Measurements from ENCODE around the gene FAM107B.

DNA sequence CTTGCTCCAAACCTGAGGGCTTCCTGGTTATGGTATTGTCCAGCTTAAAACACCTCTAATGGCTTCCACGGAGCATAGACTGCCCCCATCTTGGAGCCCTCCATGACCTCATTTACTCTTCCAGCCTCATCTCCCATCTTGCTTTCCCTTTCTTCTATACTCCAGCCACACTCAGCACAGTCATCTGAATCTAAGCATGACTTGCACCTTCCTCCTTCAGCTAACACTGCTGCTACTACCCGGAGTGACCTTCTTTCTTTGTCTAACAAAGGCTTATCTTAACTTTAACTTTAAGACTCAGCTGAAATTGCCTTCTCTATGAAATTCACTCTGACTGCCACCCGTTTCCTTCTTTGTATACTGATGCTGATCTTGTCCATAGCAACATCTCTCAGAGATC, 135.1 kb downstream of the FAM107B start:
- no peak for TF ChIP-seq MAZ (IDR thresholded peaks at IDR 0.05; ENCODE audit: borderline replicate concordance, low read depth, low read length)
- TF ChIP-seq, protein P1, sequence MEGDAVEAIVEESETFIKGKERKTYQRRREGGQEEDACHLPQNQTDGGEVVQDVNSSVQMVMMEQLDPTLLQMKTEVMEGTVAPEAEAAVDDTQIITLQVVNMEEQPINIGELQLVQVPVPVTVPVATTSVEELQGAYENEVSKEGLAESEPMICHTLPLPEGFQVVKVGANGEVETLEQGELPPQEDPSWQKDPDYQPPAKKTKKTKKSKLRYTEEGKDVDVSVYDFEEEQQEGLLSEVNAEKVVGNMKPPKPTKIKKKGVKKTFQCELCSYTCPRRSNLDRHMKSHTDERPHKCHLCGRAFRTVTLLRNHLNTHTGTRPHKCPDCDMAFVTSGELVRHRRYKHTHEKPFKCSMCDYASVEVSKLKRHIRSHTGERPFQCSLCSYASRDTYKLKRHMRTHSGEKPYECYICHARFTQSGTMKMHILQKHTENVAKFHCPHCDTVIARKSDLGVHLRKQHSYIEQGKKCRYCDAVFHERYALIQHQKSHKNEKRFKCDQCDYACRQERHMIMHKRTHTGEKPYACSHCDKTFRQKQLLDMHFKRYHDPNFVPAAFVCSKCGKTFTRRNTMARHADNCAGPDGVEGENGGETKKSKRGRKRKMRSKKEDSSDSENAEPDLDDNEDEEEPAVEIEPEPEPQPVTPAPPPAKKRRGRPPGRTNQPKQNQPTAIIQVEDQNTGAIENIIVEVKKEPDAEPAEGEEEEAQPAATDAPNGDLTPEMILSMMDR (conservative IDR thresholded peaks at IDR 0.05; ENCODE audit: low read depth, low read length), result no peak
- TF ChIP-seq, protein P2, sequence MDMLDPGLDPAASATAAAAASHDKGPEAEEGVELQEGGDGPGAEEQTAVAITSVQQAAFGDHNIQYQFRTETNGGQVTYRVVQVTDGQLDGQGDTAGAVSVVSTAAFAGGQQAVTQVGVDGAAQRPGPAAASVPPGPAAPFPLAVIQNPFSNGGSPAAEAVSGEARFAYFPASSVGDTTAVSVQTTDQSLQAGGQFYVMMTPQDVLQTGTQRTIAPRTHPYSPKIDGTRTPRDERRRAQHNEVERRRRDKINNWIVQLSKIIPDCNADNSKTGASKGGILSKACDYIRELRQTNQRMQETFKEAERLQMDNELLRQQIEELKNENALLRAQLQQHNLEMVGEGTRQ (IDR thresholded peaks at IDR 0.05; ENCODE audit: low read depth, low read length), result no peak
- no peak for TF ChIP-seq RFX5 (IDR thresholded peaks at IDR 0.05; ENCODE audit: low read depth, low read length)
- TF ChIP-seq POLR2A (IDR thresholded peaks at IDR 0.05; ENCODE audit: low read depth, low read length), result no peak
- TF ChIP-seq RAD21 (IDR thresholded peaks at IDR 0.05; ENCODE audit: low read length), result no peak
- no peak for TF ChIP-seq CHD1 (IDR thresholded peaks at IDR 0.05; ENCODE audit: low read depth, low read length)
- TF ChIP-seq CEBPB (IDR thresholded peaks at IDR 0.05; ENCODE audit: low read depth, low read length), result no peak
- TF ChIP-seq RCOR1 (IDR thresholded peaks at IDR 0.05; ENCODE audit: insufficient replicate concordance, low read length), result no peak

Measured in IMR-90 (cell line).